AML-193 (cell line): ENCODE results near the gene ELFN1.
"Not testable (repeated sequence)": the region's sequence is repeated elsewhere in the genome, so short reads cannot be mapped to it uniquely, and the experiment has no call there.

Source experiments
- DNase-seq, 2 experiments: peaks; one replicate each; lab custom pipeline; 2025; lab: John Stamatoyannopoulos, UW

The ELFN1 gene

DNA sequence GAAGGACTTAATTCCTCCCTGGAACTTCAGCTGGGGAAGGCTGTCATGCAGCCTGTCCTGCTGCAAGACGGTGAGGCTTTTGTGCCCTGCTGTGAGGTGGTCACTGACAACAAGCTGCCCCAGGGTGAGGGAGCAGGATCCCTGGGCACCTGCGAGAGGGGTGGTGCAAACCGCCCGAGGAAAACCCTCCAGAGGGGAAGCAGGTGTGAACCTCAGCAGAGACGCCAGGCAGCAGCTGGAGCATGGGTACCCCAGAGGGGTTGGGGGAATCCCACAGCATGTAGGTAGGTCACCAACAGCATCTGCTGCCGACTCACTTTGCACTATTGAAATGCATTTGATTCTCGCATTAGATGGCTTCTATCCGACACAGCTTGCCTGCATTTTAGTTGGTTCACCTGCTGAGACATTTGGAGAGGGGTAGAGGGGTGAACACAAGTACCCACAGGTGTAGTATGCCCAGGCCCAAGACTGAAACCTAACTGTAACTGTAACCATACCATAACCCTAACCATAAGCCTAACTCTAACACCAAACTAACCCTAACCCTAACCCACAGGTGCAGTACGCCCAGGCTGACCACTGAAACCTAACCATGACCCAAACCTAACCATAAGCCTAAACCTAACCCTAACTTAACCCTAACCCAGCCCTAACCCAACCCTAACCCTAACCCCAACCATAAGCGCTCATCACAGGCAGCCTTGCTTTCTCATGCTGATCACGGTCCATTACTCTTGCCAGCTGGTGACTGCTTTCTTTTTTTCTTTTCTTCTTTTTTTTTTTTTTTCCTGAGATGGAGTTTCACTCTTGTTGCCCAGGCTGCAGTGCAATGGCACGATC lies 85.9 kb downstream of the ELFN1 start:
- no peak for DNase-seq

GRCh38 chr7:1757601-1758000 lies 87.5 kb downstream of the ELFN1 start:
- DNase-seq, result no peak

GRCh38 chr7:1758028-1758858 lies 88.2 kb downstream of the ELFN1 start:
- DNase-seq, result no peak

- DNase-seq, result no peak
Measured at GRCh38 chr7:1758859-1759521, 88.9 kb downstream of the ELFN1 start.

GRCh38 chr7:1761097-1761496 lies 91.0 kb downstream of the ELFN1 start:
- DNase-seq, result no peak

DNA sequence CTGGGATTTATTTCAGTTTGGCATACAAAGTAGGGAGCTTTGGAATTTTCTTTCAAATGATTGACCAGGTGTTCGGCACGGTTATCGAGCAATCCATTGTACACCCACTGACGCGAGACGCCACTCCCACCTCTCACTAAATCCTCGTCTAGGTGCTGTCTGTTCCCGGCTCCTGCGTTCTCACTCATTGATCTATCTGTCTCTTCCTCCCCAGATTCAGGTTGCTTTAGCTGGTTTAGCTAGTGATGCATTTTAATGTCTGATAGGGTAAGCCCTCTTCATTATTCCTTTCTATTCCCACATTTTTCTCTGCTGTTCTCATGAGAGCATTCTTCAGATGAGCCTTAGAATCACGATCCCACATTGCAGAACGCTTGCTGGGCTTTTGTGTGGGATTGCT lies 91.7 kb downstream of the ELFN1 start:
- no peak for DNase-seq

DNA sequence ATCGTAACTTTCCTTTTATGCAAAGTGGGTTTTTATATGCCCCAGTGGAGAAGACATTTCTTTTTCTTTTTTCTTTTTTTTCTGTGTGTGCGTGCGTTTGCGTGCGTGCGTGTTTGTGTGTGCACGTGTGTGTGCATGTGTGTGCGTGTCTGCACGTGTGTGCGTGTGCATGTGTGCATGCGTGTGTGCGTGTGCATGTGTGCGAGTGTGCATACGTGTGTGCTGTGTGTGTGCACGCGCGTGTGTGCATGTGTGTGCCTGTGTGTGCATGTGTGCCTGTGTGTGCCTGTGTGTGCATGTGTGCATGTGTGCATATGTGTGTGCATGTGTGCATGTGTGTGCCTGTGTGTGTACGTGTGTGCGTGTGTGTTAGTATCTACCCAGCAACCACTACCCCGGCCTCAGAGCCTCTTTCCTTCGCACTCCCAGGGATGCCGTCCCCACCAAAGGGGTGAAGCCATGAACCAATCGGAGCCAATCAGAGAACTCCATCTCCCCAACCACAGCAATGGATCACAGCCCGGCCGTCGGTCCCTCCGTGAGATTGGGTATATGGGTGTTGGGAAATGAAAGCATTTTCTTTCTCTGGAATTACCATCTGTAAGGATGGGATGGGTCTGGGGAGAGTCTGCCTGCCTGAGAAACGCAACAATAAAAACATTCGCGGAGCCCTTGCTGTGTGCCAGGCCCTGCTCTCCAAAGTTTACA lies 92.3 kb downstream of the ELFN1 start:
- DNase-seq, result no peak

- no peak for DNase-seq
Measured at GRCh38 chr7:1763033-1763432, 93.0 kb downstream of the ELFN1 start.

DNA sequence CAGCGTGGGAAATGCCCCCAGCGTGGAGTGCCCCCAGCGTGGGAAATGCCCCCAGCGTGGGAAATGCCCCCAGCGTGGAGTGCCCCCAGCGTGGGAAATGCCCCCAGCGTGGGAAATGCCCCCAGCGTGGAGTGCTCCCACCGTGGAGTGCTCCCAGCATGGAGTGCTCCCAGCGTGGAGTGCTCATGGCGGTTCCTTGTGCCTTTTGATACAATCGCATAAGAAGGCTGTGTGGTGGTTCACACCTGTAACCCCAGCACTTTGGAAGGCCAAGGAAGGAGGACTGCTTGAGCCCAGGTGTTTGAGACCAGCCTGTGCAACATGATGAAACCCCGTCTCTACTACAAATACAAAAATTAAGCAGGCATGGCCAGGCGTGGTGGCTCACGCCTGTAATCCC lies 93.8 kb downstream of the ELFN1 start:
- DNase-seq, result not testable (repeated sequence)

GRCh38 chr7:1765336-1765735 lies 95.3 kb downstream of the ELFN1 start:
- no peak for DNase-seq

GRCh38 chr7:1767524-1767923 lies 97.4 kb downstream of the ELFN1 start:
- no peak for DNase-seq

DNA sequence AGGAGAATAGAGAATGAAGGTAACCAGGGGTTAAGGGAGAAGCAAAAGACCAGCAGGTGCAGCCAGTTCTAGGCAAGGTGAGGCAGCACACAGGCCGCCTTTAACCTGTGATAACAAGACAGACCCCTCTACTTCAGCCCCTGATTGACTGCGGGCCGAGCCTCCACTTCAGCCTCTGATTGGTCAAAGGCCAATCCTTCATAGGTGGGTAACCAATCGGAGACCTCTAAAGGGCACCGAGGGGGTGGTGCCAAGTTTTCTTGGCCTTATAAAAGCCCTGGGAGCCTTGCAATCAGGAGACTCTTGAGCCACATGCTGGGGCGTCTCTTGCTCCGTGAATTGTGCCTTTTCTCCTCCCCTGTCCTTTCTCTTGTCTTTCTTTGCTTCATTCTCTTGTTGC lies 98.8 kb downstream of the ELFN1 start:
- no peak for DNase-seq

DNA sequence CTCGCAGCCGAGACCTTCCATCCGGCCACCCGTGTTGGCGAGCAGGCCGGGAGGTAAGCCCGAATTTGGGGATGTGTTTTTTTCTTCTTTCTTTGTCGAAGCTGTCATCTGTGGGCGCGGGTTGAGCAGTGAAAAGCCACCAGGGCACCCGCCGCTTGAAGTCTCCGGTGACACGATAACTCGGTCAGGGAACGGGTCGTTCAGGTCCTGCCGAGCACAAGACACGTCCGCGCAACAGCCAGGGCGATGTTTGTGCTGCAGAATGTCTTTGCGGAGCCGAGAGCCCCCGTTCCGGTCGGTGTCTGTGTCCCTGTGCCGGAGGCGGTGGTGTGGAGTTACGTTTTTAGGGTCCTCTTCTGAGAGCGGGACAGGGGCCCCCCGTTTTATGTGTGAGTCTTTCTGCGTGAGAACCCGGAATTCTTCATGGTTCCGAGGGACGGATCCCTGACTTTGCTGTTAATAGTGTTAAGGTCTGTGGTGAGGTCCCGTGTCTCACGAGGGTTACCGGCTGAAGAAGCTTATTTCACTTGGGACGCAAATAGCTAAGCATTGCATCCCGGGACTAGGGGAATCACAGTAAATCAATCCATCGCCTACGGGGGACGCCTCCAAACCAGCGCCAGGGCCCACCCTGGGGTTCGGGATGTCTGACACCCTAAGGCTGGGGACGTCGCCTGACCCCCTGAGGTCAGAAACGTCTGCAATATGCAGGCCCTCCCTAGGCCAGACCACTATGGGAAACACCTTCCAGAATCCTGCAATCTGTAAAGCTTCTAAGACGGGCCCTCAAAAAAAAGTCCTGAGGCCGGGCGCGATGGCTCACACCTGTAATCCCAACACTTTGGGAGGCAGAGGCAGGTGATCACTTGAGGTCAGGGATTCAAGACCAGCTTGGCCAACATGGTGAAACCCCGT lies 99.5 kb downstream of the ELFN1 start:
- DNase-seq, result no peak

DNA sequence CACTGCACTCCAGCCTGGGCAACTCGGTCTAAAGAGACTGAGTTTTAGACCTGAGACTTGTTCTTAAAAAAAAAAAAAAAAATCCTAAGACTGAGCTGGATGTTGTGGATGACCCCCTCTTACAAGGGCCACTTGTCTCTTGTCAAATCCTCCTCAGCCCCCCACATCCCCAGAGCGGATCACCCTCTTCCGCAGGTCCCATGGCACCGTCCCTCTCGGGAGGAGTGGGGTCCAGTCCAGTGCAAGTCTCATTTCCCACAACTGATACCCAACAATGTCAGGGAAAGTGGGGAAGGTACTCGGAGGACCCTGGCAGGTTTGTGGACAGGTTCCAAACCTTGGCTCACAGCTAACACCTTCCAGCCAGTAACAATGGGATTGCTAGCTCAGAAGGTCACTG lies 100.3 kb downstream of the ELFN1 start:
- no peak for DNase-seq

GRCh38 chr7:1775389-1775788 lies 105.3 kb downstream of the ELFN1 start:
- DNase-seq, result no peak

DNA sequence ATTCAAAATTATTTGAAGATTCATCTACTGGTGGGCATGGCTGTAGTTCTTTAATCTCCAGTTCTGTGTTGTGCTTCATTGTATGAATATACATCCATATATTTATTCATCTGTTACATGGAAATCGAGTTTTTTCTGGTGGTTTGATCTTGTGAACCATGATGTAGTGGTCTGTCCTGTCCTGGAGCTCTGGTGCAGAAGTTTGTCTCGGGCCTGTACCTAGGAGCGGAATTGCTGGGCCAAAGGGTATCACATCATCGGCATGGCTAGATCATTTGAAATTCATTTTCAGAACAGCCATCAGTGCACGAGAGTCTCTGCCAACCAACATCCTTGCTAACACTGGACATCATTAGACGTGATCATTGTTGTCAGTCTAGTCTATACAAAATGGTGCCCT lies 107.0 kb downstream of the ELFN1 start:
- DNase-seq, result no peak

- DNase-seq, result no peak
Measured at GRCh38 chr7:1779445-1779844, 109.4 kb downstream of the ELFN1 start.

GRCh38 chr7:1781369-1781768 lies 111.3 kb downstream of the ELFN1 start:
- DNase-seq, result no peak

GRCh38 chr7:1785839-1786238 lies 115.8 kb downstream of the ELFN1 start:
- DNase-seq, result no peak

DNA sequence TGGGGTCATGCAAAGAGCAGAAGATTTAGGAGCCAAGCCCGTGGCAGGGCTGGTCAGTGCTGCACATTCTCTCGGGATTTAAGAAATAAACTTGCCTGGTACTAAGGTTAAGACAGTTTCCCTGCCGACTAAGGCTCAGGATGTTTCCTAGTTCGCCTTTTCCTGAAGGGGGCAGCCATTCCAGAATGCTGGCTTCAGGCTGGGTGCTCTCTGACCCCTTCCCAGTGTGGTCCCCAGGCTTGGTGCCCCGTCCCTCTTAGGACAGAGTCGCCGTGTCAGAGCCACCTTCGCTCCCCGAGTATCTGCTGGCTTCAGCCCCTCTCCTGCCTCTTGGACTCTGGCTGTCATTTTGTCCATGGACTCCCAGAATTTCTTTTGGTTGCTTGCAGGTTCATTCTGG lies 117.2 kb downstream of the ELFN1 start:
- no peak for DNase-seq

DNA sequence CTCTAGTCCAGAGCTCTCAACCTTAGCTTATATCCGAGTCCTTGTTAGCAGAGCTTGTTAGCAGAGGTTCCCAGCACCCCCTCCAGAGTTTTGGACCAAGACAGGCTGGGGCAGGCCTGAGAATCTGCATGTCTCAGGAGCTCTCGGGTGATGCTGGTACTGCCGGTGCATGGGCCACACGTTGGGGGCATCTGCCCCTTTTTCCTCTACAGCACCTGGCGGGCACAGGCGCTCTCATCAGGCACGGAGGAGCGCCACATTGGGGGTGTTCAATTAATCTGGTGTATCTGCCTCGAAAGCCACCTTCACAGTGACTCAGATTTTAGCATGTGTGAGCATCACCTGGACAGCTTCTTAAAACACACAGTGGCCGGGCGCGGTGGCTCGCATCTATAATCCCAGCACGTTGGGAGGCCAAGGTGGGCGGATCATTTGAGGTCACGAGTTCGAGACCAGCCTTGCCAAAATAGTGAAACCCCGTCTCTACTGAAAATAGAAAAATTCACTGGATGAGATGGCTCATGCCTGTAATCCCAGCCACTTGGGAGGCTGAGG lies 117.7 kb downstream of the ELFN1 start:
- DNase-seq, result no peak
